GM12873 (cell line): ENCODE results near the gene RAI2.

Experiments used
- CTCF ChIP-seq: IDR thresholded peaks from 2 replicates; pipeline ENCODE4 v1.5.1; 2012; ENCODE audit warnings: low read depth, mild to moderate bottlenecking, moderate library complexity, low read length, control low read depth; ENCODE audit not compliant: insufficient read depth; ENCODE audit errors: missing control alignments

The RAI2 gene

GRCh38 chrX:17860811-17861488 is at the start of gene RAI2:
RAI2 (minus strand) TSS chrX:17861298; CDS start chrX:17802010, 59,288 bp downstream.
- TF ChIP-seq CTCF = no peak

GRCh38 chrX:17888421-17888820 is 27.3 kb upstream of the RAI2 start:
- no peak for TF ChIP-seq CTCF

- TF ChIP-seq CTCF = no peak
Observed at GRCh38 chrX:17882680-17883079, 21.6 kb upstream of the RAI2 start.

- no peak for TF ChIP-seq CTCF
Observed at GRCh38 chrX:17878028-17878670, 17.1 kb upstream of the RAI2 start.

- TF ChIP-seq CTCF = no peak
Observed at GRCh38 chrX:17876135-17876534, 15.0 kb upstream of the RAI2 start.

GRCh38 chrX:17869580-17869979 is 8.5 kb upstream of the RAI2 start:
- TF ChIP-seq CTCF = no peak

GRCh38 chrX:17861489-17862011 is 452 bp upstream of the RAI2 start:
- TF ChIP-seq CTCF = no peak
